Medulla oblongata (tissue), 1 donor: ENCODE data around the gene TFF2.
A peak's percentile ranks its signal among the peaks of the same experiment; 100 is the strongest.

Source experiments
- DNase-seq: peaks from one replicate; pipeline ENCODE4 v3.0.0-alpha.2; 2015; ENCODE audit errors: extremely low spot score

Gene TFF2

DNA sequence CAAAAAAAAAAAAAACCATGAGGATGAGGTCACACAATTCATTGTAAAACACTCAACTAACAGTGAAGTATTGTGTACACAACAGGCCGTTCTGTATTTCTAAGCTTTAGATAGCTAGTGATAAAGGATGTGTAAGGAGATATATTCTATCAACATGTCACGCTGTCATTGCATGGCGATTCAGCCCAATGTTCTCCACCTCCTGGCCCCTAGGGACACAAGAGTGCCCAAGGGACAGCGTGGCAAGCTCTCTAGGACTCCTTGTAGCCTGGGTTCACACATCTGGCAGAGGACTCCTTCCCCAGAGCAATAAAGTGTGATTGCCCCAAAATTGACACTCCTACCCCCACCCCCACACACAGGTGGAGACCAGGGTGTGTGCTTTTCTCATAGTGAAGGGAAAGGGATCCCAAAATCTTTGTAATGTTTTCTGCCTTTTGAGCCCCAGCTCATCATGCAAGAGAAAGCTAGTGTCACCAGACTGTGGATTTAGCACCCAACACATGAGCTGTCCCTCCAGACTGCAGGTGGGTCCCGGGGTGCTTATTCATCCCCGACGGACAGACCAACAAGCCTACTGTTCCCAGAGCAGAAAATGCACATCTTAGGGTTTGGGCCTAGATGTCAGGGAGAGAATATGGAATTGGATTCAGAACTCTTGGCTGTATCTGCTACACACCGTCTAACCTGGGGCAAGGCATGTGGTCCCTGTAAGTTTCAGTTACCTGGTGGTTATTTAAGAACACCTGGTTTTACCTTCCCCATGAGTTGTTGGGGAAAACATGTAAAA is 33.6 kb upstream of the TFF2 start:
- no peak for DNase-seq

DNA sequence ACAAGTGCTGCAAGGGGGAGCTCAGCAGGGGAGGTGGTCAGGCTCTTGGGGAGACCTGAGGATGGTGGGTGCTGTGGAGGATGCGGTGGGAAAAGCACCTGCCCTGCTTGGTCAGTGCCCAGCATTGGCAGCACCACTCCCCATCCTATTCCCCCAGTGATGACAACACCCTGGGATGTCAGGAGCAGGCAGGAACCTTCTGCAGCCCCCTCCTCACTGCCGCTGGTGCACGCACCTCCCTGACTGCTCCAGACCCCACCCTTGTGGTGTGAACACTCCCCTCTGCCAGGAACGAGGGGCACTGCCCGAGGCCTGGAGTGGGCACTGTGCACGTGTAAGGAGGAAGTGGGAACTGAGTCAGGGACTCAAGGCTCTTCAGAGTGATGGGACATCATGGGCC is 32.5 kb upstream of the TFF2 start:
- DNase-seq = no peak

DNA sequence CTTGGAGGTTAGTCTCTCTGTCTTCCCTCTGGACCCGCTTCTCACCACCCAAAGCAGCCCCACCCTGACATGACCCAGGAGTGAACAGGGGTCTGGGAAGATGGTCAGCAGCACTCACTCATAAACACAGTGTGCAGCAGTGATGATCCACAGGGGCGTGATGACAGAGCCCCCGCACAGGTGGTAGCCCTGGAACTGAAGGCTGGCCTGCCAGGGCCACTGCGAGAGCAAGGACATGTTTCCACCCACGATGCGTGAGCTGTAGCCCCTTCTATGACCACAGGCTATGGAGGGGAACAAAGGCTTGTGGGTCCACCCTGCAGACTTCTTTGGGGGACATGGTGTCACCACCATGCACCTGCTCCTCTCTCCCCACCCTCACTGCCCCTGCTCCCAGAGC is 32.1 kb upstream of the TFF2 start:
- DNase-seq = no peak

DNA sequence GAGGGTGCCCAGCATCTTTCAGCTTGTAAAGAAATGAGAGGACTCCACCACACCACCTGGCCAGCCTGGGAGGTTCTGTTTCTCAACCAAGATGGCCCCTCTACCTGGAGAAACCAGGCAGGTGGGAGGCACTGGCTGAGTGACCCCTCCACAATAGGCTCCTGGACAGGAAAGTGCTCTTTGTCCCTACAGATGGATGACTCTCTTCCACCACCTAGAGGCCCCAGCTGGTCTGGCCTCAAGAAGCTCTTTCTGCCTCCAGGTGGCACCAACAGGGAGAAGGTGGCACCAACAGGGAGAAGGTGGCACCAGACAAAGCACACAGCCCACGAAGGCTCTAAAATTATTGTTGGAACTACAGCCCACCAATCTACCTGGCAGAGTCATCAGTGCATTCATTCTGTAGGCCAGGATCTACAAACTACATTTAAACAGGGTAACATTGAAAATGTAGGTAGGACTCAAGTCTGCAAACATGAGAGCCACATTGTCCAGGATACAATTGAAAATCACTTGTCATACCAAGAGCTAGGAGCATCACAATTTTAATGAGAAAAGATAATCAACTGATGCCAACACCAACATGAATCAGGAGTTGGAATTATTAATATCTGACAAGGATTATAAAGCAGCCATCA is 30.7 kb upstream of the TFF2 start:
- DNase-seq = peak; percentile 7

DNA sequence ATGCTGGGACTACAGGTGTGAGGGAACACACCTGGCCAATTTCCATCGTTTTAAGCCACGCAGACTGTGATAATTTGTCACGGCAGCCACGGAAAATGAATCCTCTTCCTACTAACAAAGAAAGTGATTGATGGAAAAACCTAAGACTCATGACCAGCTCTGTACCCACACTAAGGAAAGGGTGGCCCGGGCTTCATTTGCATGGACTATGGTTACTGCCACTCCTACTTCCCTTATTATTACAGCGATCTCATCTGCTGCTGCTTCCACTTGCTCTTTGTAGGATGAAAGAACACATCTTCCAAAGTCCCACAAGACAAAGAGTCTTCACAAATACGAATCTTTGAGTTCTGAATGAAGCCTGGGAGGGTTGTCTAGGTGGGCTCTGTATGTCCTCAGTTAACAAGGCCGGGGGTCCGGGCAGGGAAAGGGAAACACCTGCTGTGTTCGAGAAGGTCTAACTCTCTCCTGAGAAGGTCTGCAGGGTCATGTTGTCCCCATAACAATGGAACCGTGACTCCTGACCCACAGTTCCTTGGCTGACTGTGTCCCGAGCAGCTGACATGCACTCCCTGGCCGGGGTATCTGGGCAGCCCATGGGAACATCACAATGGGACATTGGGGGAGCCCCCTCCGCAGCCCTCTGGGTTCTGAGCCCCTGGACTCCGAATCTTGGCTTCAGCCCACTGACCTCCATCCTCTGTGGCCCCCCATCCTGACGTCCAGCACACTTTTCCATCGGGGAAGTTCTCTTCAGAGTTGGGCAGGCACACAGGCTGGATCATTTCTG is 28.8 kb upstream of the TFF2 start:
- no peak for DNase-seq

DNA sequence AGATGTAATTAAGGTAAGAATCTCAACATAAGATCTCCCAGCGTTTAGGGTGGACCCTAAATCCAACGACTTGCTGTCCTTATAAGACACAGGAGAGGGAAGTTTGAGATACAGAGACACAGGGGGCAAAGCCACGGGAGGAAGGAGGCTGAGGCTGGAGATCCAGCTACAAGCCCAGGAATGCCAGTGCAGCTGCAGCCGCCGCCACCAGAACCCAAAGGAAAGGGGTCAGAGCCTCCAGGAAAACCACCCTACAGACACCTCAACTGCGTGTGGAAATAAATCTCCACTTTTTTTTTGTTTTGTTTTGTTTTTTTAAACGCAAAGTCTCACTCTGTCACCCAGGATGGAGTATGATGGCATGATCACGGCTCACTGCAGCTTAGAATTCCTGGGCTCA is 27.6 kb upstream of the TFF2 start:
- DNase-seq = no peak

DNA sequence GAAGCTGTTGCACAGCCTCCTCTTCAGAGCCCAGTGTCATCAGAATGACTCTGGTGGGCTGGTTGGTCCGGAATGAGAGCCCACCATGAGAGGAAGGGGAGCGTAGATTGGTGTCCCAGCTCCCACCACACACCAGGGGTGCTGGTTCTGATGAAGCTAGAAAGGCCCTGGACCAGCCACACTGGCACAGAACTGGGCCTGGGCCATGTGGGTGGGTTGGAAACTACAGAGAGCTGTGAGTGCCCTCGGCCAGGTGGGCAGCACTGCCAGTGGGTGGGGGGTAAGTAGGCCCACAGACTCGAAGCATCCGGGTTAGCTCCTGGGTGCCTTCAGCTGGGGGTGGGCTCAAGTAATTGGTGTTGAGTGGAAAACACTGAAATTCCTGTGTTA is 27.2 kb upstream of the TFF2 start:
- no peak for DNase-seq

DNA sequence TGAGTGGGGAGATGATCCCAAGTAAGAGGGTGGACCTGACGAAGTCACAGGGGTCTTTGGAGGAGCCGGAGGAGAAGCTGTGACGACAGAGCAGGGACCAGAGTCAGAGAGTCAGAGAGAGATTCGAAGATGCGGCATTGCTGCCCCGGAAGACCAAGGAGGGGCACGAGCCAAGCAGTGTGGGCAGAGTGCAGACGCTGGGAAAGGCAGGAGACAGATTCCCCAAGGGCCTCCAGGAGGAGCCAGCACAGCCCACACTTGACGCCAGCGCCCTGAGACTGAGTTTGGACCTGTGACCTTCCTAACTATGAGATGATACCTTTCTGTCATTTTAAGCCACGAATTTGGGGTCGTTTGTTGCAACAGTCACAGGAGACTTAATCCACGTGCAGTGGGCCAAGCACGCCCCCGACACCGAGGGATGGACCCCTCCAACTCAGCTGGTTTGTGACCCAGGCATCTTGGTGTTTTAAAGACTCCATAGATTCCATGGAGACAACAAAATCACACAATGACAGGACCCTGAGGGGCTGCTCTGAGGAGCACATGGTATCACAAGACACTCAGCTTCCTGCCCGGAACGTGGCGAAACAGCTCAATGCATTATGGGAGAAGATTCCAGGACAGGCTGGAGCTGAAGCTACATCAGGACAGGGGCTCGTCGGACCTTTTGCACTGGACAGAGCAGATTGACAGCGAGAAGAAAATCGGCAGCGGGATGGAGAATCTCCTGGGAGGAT is 26.6 kb upstream of the TFF2 start:
- no peak for DNase-seq

DNA sequence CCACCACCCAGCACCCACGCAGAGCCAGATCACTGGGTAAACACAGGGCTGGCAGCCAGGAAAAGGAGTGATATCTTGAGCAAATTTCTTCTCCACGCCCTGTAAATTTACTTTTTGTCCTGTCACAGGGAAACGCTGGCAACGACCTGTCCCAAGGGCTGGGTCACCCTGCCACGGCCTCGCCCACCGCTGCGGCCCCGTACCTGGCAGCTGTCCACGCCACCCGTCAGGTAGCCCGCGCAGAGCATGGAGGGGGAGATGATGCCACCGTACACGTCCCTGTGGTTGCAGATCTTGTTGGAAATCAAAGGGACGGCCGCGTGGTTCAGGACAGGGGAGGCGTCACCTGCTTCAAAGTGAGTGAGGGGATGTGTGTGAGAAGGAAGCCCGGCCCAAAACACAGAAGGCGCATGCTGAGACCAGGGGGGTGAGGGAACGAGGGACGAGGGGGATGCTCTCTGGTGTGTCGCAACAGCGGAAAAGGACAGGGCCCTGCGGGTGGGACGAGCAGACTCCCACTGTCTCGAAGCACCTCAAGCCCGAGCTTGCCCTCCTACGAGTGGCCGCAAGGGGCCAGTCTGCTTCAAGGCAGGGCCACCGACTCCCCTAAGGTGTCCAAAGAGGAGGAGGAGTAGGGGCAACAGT is 25.7 kb upstream of the TFF2 start:
- no peak for DNase-seq

DNA sequence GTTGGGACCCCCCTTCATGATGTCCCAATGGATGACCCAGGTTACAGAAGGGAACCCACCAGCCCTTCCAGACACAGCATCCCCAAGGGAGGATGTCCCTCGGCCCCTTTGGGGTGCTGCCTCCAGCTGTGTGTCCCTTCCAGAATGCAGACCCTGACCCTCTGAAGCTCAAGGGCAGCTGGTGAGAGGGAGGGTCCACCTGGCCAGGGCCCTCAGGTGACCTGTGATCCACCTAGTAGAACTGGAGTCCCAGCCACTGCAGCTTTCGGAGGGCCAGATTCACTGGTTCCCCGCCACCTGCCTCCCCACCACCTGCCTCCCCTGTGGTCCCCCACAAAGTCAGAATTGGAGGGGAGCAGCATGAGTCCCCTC is 25.2 kb upstream of the TFF2 start:
- DNase-seq = no peak

DNA sequence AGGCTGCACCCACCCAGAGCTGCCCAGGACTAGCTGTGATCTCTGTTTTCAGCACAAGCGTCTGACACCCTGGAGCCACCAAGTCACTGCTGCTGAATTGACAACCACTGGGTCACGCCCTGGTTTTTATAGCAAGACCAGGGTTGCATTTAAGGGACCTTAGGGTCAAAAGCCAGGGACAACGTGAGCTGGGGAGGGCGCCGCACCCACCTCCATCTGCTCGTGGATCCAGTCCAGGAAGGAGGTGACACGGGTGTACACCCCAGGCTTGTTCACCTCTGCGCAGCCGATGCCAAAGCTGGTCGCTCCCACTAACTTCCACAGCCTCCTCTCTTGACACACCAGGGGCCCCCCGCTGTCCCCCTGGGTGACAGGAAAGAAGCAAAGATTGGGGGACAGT is 24.7 kb upstream of the TFF2 start:
- no peak for DNase-seq

DNA sequence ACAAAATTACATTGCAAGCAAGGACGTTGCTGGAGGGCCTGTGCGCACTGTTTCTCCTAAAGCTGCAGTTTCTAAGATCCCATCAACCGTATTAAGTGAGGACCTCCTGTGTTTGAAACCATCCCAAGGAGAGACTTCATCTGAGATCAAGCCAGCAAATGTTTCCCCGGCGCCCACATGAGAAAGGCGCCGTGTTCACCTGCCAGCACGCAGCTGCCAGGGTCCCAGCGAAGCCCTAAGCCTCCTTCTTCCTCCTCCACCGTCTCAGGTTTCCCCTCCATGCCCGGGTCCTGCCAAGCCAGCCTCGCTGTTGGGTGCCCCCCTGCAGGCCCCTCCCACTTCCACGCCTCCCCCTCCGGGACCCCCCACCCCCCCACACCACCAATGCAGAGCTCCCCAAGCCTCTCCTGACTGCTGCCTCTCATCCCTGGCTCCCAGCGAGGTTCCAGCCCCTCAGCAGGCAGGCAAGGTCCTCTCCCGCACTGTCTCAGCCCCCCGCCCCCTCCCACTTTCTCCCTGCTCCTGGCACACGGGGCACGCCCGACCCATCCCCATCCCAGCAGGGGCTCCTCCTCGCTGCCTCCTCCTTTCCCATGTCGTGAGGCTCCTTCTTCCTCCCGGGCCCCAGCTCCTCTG is 24.2 kb upstream of the TFF2 start:
- DNase-seq = no peak

DNA sequence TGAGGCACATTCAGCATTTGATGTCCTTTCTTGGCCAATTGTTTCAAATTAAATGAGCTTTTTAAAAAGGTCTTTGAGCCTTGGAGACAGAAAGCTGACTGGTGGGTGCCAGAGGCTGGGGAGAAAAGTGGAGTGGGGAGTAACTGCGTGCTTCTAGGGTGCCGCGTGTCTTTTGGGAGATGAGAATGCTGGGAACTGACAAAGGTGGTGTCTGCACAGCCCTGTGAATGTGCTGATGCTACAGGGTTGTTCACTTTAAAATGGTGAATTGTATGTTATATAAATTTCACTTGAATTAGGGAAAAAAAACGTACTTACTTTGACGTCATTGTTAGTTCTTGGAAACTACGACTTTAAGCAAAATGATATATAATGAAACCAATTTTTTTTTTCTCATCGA is 23.7 kb upstream of the TFF2 start:
- DNase-seq = no peak

DNA sequence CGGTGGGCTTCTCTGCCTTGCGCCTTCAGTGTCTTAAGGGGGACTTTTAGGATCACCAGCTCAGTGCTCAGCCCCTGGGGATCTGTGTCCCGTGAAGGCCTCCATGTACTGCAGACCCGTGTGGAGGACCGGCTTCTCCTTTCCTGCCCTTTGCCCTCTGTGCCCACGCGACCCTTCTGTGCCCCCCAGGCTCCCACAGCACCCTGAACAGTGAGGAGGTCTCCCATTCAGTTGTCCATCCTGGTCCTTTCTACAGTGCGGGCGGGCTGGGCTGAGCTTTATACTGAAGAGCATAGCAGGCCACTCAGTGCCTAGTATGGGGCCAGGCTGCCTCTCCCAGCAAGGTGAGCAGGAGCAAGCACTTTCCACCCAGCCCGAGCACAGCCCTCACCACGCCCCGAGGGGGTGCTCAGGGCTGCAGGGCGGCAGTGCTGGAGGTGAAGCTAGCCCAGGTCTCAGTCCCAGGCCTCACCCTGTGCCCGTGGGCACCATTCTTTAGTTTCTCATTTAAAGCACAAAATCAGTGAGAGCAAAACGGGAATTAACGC is 23.2 kb upstream of the TFF2 start:
- DNase-seq = no peak

DNA sequence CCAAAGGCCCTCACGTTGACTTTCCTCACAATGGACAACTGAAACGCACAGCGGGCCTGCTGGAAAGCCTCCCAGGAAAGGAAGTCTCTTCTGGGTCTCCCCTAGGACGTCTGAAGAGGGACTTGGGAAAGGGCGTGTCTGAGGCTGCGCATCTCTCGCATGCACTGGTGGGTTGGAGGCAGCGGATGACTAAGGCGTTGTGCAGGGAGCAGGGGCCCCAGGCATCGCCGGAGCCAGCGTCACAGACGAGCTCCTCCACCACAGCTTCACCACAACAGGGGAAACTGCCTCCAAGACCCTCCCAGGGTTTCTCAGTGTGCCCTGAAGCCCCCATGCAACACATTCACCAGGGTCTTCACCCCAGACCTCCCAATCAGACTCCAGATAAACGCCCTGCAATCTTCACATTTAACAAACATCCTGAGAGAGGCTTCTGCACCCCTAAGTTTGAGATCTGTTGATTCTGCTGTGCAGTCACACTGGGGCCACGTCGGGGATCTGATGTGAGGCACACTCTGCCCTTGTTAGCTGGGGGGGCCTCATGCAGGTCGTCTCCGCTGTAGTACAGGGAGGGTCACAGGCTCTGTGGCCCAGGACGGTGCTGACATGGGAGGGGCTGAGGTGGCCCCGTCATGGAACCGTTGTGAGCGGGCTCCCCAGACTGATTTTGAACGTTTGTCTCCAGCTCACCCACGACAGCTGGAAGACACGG is 22.6 kb upstream of the TFF2 start:
- no peak for DNase-seq

DNA sequence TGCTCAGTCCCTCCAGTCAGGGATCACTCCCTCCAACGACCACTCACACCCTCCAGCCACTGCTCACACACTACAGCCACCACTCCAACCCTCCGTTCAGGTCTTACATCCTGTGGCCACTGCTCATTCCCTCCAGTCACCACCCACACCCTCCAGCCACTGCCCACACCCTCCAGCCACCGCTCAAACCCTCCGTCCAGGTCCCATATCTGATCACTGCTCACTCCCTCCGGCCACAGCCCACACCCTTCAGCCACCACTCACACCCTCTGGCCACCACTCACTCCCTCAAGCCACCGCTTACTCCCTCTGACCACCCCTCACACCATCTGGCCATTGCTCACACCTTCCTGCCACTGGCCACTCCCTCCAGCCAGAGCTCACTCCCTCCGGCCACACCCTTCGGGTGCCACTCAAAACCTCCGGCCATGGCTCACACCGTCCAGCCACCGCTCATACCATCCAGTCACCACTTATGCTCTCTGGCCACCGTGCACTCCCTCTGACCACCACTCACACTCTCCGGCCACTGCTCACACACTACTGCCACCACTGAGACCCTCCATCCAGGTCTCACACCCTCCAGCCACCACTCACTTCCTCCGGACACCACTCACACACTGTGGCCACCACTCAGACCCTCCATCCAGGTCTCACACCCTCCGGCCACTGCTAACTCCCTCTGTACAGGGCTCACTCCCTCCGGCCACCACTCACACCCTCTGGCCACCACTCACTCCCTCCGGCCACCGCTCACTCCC is 20.3 kb upstream of the TFF2 start:
- no peak for DNase-seq

DNA sequence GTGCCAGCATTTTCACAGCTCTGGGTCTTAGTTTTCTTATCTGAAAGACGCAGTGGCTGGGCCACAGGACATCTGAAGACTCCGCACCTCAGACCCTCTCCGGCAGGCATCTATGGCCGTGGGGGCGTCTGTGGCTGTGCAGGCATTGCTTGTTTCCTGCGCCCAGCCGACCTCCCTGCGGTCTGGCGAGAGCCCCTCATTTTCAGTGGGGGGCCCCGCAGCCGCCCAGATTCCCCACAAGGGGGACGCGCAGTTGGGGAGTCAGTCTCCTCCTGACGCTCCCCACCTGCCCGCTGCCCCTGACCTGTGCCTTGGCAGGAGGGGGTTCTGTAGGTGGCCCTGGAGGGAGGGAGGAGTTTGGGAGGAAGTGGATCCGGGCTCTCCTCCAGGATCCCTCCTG is 19.0 kb upstream of the TFF2 start:
- no peak for DNase-seq

DNA sequence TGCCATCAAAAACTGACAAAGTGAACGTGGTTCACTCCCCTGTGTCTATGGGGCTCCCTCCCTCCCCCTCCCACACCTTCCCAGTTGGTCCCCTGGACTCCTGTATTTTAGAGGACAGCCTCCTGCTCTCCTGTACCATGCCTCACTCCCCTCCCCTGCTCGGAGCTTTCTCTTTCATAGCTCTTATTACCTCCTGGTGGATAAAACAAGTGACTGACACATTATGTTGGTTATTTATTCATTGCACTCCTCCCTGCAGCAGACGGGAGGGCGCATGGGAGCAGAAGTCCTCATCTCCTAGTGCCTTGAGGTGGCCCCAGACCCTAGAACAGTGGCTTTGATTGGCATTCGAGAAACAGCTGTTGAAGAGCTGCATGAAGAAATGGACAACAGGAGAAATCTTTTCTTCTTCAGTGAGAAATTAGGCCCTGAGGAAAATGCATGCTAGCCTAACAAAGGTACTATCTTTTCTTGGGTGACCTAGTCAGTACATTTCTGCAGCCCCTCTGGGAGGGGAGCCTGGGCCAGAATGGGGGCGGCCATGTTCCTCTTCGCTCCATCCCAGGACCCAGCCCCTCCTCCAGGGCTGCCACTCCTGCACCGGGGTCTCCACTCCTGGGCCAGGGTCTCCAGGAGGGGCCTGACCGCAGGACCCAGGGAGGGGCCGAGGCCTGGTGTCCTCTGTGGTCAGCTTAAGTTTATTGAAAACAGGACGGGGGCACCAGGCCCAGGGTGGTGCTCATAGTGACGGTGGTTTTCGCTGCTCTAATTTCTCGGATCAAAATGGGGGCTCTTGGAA is 16.8 kb upstream of the TFF2 start:
- no peak for DNase-seq
